GM12878 (cell line): ENCODE data around the gene C10orf143. TPM values are rescaled to one million over a fixed set of nuclear protein-coding genes. Genes with fewer than 3 reads are reported as not detected.

ENCODE experiments used
- ASH2L ChIP-seq: fragments of 300-600, 200-600 bp; sonication (generic); IDR thresholded peaks from 2 replicates; pipeline ENCODE4 v1.6.1; 2017; ENCODE audit warnings: low read depth, mild to moderate bottlenecking, borderline replicate concordance
- ETV6 ChIP-seq, 2 experiments: fragments of 450-650 bp in 1 of 2; IDR thresholded peaks in 1 of 2; conservative IDR thresholded peaks in 1 of 2; 2 replicates each; pipeline ENCODE4 v1.6.1; 2014; ENCODE audit warnings: antibody characterized with exemption in 1 of 2, borderline replicate concordance in 1 of 2, low read depth in 1 of 2, mild to moderate bottlenecking in 1 of 2, moderate library complexity in 1 of 2
- HCFC1 ChIP-seq: fragments of 150-350 bp; IDR thresholded peaks from 2 replicates; pipeline ENCODE4 v1.6.1; 2014; ENCODE audit warnings: low read length
- IKZF2 ChIP-seq, 2 experiments: fragments of 450-650 bp; IDR thresholded peaks; 2 replicates each; pipeline ENCODE4 v1.6.1; 2017; ENCODE audit warnings: mild to moderate bottlenecking in 2 of 2, moderate library complexity in 2 of 2
- KAT2A ChIP-seq: conservative IDR thresholded peaks from 2 replicates; pipeline ENCODE4 v1.6.1; 2011; ENCODE audit warnings: low read depth, low read length; ENCODE audit not compliant: control insufficient read depth
- KLF5 ChIP-seq: fragments of 450-650 bp; IDR thresholded peaks from 2 replicates; pipeline ENCODE4 v1.6.1; 2014; ENCODE audit warnings: mild to moderate bottlenecking; ENCODE audit not compliant: partially characterized antibody
- MXI1 ChIP-seq: fragments of 150-350 bp; IDR thresholded peaks from 2 replicates; pipeline ENCODE4 v1.6.1; 2011; ENCODE audit warnings: low read depth, mild to moderate bottlenecking, inconsistent platforms, low read length, improper control_type of control experiment
- PRDM15 ChIP-seq: fragments of 450-650 bp; formaldehyde crosslinking; IDR thresholded peaks from 2 replicates; pipeline ENCODE4 v1.4.0; 2020; ENCODE audit warnings: mild to moderate bottlenecking, moderate library complexity
- RCOR1 ChIP-seq: conservative IDR thresholded peaks from 2 replicates; pipeline ENCODE4 v1.6.1; 2012; ENCODE audit warnings: low read depth, low read length, improper control_type of control experiment
- RFX5 ChIP-seq: IDR thresholded peaks from 2 replicates; pipeline ENCODE4 v1.6.1; 2011; ENCODE audit warnings: low read depth, low read length, improper control_type of control experiment
- SIN3A ChIP-seq: IDR thresholded peaks from 2 replicates; pipeline ENCODE4 v1.6.1; 2012; ENCODE audit warnings: low read depth, low read length, improper control_type of control experiment
- SPI1 ChIP-seq: IDR thresholded peaks from 2 replicates; pipeline ENCODE4 v1.6.1; 2011; ENCODE audit warnings: low read depth, mild to moderate bottlenecking, low read length, moderate library complexity, borderline replicate concordance; ENCODE audit not compliant: insufficient read depth
- TCF7 ChIP-seq: IDR thresholded peaks from 2 replicates; pipeline ENCODE4 v1.6.1; 2014; ENCODE audit warnings: antibody characterized with exemption, borderline replicate concordance
- YBX1 ChIP-seq: fragments of 450-650 bp; IDR thresholded peaks from 2 replicates; pipeline ENCODE4 v1.6.1; 2016; ENCODE audit warnings: antibody characterized with exemption
- polyA plus RNA-seq, 11 experiments: library from polyadenylated mRNA; depleted of rRNA in 4 of 11; unstranded in 6 of 11; stranded (reverse) in 5 of 11; fragments of >200 nt; fragmentation: Nextera tagmentation in 4 of 11; fragmentation: Illumina TruSeq in 1 of 11; extraction: Ambion mirVana in 4 of 11; extraction: Trizol in 1 of 11; gene quantifications; 1 replicate in 1 of 11; 2 replicates in 10 of 11; pipeline versions ENCODE4 v1.2.1 to v1.2.3, GENCODE V29; 2011 to 2016; ENCODE audit warnings: inconsistent platforms in 2 of 11, missing spikeins in 2 of 11, low read depth in 1 of 11
- total RNA-seq, 4 experiments: library from RNA; depleted of rRNA in 3 of 4; stranded (reverse); fragments of >200 nt in 3 of 4; fragmentation: Illumina TruSeq in 1 of 4; extraction: Trizol in 1 of 4; gene quantifications; 2 replicates each; pipeline versions ENCODE4 v1.2.1 to v1.2.3, GENCODE V29; 2013 to 2021
- TF ChIP-seq, protein P1 (sequence below): fragments of 450-650 bp; IDR thresholded peaks from 2 replicates; pipeline ENCODE4 v1.6.1; 2016; ENCODE audit warnings: mild to moderate bottlenecking, moderate library complexity, borderline replicate concordance
- TF ChIP-seq, protein P2 (sequence below): IDR thresholded peaks from 2 replicates; pipeline ENCODE4 v1.6.1; 2011; ENCODE audit warnings: mild to moderate bottlenecking, low read depth, low read length, moderate library complexity; ENCODE audit not compliant: insufficient replicate concordance
- TF ChIP-seq, protein P3 (sequence below): fragments of 450-650 bp; IDR thresholded peaks from 2 replicates; pipeline ENCODE4 v1.6.1; 2017; ENCODE audit warnings: mild to moderate bottlenecking, low read depth, inconsistent platforms; ENCODE audit not compliant: poor library complexity, severe bottlenecking

C10orf143 gene
- total and polyA plus RNA-seq, 10 of the 15 experiments (the other 5 are each of a cell fraction or from before 2014, with no cell fraction given), result 0.64 to 7.9 (median 2.6) TPM

GRCh38 chr10:130136226-130137089, 25.8 kb upstream of the C10orf143 start, which contains the start of gene GLRX3 (continued):
- TF ChIP-seq ASH2L (peak; percentile 94; the same call in 1 of the 2 replicates), ETV6 (conservative IDR thresholded peaks at IDR 0.05 in 1 of 2, IDR thresholded peaks at IDR 0.05 in 1 of 2; ENCODE audit: borderline replicate concordance in 1 of 2, low read depth in 1 of 2) (no peak), KAT2A (no peak), PRDM15 (CRISPR knock-in tag) (no peak), RFX5 (no peak), SIN3A (peak; percentile 88), TCF7 (no peak), HCFC1 (peak; percentile 64), YBX1 (no peak), RCOR1 (no peak), SPI1 (no peak), IKZF2 (IDR thresholded peaks at IDR 0.05) (no peak), KLF5 (no peak), MXI1 (peak; percentile 69; the same call in 1 of the 2 replicates)
- TF ChIP-seq, protein P1, sequence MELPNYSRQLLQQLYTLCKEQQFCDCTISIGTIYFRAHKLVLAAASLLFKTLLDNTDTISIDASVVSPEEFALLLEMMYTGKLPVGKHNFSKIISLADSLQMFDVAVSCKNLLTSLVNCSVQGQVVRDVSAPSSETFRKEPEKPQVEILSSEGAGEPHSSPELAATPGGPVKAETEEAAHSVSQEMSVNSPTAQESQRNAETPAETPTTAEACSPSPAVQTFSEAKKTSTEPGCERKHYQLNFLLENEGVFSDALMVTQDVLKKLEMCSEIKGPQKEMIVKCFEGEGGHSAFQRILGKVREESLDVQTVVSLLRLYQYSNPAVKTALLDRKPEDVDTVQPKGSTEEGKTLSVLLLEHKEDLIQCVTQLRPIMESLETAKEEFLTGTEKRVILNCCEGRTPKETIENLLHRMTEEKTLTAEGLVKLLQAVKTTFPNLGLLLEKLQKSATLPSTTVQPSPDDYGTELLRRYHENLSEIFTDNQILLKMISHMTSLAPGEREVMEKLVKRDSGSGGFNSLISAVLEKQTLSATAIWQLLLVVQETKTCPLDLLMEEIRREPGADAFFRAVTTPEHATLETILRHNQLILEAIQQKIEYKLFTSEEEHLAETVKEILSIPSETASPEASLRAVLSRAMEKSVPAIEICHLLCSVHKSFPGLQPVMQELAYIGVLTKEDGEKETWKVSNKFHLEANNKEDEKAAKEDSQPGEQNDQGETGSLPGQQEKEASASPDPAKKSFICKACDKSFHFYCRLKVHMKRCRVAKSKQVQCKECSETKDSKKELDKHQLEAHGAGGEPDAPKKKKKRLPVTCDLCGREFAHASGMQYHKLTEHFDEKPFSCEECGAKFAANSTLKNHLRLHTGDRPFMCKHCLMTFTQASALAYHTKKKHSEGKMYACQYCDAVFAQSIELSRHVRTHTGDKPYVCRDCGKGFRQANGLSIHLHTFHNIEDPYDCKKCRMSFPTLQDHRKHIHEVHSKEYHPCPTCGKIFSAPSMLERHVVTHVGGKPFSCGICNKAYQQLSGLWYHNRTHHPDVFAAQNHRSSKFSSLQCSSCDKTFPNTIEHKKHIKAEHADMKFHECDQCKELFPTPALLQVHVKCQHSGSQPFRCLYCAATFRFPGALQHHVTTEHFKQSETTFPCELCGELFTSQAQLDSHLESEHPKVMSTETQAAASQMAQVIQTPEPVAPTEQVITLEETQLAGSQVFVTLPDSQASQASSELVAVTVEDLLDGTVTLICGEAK, result no peak
- TF ChIP-seq, protein P2, sequence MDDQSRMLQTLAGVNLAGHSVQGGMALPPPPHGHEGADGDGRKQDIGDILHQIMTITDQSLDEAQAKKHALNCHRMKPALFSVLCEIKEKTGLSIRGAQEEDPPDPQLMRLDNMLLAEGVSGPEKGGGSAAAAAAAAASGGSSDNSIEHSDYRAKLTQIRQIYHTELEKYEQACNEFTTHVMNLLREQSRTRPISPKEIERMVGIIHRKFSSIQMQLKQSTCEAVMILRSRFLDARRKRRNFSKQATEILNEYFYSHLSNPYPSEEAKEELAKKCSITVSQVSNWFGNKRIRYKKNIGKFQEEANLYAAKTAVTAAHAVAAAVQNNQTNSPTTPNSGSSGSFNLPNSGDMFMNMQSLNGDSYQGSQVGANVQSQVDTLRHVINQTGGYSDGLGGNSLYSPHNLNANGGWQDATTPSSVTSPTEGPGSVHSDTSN, result no peak
- TF ChIP-seq, protein P3, sequence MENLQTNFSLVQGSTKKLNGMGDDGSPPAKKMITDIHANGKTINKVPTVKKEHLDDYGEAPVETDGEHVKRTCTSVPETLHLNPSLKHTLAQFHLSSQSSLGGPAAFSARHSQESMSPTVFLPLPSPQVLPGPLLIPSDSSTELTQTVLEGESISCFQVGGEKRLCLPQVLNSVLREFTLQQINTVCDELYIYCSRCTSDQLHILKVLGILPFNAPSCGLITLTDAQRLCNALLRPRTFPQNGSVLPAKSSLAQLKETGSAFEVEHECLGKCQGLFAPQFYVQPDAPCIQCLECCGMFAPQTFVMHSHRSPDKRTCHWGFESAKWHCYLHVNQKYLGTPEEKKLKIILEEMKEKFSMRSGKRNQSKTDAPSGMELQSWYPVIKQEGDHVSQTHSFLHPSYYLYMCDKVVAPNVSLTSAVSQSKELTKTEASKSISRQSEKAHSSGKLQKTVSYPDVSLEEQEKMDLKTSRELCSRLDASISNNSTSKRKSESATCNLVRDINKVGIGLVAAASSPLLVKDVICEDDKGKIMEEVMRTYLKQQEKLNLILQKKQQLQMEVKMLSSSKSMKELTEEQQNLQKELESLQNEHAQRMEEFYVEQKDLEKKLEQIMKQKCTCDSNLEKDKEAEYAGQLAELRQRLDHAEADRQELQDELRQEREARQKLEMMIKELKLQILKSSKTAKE, result no peak
